Subcutaneous adipose tissue (tissue), 4 donors: ENCODE data around the gene PIGN. TPM values are rescaled to one million over a fixed set of nuclear protein-coding genes. Genes with fewer than 3 reads are reported as not detected.

ENCODE experiments used
- CTCF ChIP-seq: fragments of 450-650 bp; IDR thresholded peaks from one replicate; pipeline ENCODE4 v1.5.1; 2016; ENCODE audit warnings: low read depth, mild to moderate bottlenecking, control low read depth, antibody characterized with exemption, moderate library complexity
- total RNA-seq, 4 donors: library from RNA; depleted of rRNA; stranded (reverse); fragments of >200 nt; gene quantifications; one replicate each; pipeline ENCODE4 v1.1.0, GENCODE V29; 2016

Gene PIGN
- total RNA-seq, 4 donors from 2014 or later: 22.6 to 35.0 (median 31.3) TPM

- no peak for TF ChIP-seq CTCF
These were observed 122.5 kb downstream of the PIGN start for GRCh38 chr18:62064361-62064760.

- TF ChIP-seq CTCF: no peak
These were observed 124.9 kb downstream of the PIGN start for GRCh38 chr18:62061821-62062478.

GRCh38 chr18:62060820-62061219 is 126.0 kb downstream of the PIGN start:
- no peak for TF ChIP-seq CTCF

GRCh38 chr18:62054929-62055498 is 131.8 kb downstream of the PIGN start:
- no peak for TF ChIP-seq CTCF

GRCh38 chr18:62048279-62048678 is 138.6 kb downstream of the PIGN start:
- TF ChIP-seq CTCF: no peak

- TF ChIP-seq CTCF: no peak
These were observed 141.5 kb downstream of the PIGN start for GRCh38 chr18:62045316-62045715.

GRCh38 chr18:62044490-62045000 is 142.3 kb downstream of the PIGN start:
- no peak for TF ChIP-seq CTCF
